Fibroblast of skin of right quadriceps (primary cell): ENCODE measurements around the gene SERPINE1.
"Not testable (repeated sequence)": the region's sequence is repeated elsewhere in the genome, so short reads cannot be mapped to it uniquely, and the experiment has no call there.

Source experiments
- DNase-seq: peaks from one replicate; pipeline ENCODE4 v3.0.0-alpha.2; 2013

SERPINE1 gene

DNA sequence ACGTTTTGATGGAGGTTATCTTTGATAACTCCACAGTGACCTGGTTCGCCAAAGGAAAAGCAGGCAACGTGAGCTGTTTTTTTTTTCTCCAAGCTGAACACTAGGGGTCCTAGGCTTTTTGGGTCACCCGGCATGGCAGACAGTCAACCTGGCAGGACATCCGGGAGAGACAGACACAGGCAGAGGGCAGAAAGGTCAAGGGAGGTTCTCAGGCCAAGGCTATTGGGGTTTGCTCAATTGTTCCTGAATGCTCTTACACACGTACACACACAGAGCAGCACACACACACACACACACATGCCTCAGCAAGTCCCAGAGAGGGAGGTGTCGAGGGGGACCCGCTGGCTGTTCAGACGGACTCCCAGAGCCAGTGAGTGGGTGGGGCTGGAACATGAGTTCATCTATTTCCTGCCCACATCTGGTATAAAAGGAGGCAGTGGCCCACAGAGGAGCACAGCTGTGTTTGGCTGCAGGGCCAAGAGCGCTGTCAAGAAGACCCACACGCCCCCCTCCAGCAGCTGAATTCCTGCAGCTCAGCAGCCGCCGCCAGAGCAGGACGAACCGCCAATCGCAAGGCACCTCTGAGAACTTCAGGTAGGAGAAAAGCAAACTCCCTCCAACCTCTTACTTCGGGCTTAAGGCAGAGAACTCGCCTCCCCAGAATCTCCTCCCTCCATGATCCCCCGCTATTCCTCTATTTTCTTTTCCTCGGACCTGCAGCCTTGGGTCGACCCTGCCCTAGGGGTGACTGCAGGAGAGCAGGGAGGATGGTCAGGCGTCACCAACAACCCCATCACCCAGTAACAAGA is at the start of gene SERPINE1:
SERPINE1 (plus strand) TSS at position 454 of the 809 bp plus-strand sequence. CDS start 1,290 bp downstream, outside the sequence.
- DNase-seq, result peak; percentile 100

DNA sequence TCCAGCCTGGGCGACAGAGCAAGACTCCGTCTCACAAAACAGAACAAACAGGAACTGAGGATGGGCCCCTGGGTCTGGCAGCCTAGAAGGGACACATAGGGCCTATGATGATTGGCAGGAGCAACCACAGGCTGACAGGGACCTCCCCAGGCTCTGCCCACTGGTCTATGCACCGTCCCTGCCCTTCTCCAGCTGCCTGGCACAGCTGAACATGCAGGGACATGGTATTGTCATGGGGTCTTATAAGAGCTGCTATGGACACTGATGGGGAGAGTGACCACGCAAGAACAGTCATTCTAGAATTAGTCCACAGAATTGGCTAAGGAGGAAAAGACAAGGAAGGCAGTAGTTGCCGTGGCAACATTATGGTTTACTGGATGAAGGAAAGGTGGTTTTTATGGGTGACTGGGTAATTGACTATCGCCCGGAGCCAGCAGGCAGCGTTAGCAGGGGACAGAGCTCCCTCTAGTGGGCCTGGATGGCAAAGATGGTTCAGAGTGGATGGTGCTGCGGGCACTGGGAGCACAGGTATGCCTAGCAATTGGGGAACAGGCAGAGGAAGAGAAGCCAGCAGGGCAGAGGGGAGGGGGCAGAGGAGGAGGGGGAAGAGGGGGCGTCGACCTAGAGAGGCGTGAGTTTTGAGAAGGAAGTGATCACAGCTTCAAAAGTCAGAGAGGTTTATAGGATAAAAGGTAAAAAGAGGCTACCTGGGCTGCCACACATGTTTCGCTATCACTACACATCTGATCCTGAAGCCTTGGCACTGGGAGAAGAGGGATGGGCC is 49.4 kb upstream of the SERPINE1 start:
- peak; percentile 61 for DNase-seq

DNA sequence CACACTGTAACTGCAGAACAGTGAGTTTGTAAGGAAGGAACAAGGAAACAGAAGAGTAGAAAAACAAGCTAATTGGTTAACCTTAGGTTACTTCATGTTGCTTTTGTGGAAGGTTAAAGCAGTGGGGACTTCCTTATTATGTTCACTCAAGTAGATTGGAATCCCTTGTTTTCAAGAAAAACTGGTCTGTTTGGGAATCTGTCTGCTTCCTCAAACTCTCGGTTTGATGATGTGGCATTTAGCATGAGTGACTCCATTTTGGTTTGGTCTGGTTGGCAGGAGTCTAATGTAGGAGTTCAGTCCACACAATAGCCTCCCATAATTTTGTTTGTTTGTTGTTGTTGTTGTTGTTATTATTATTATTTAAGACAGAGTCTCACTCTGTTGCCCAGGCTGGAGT is 45.5 kb upstream of the SERPINE1 start:
- no peak for DNase-seq

DNA sequence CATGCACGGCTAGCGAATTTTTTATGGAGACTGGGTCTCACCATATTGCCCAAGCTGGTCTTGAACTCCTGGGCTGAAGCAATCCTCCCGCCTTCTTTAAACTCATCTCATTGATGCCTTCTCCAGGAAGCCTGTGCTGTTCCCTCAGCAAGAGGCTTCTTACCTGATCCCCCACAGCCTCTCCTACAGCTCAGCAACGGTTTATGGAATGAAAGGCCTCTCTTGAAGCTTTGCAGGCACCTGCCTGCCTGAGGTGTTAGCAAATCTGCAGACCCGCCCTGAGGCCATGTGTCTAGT is 42.1 kb upstream of the SERPINE1 start:
- DNase-seq, result no peak

DNA sequence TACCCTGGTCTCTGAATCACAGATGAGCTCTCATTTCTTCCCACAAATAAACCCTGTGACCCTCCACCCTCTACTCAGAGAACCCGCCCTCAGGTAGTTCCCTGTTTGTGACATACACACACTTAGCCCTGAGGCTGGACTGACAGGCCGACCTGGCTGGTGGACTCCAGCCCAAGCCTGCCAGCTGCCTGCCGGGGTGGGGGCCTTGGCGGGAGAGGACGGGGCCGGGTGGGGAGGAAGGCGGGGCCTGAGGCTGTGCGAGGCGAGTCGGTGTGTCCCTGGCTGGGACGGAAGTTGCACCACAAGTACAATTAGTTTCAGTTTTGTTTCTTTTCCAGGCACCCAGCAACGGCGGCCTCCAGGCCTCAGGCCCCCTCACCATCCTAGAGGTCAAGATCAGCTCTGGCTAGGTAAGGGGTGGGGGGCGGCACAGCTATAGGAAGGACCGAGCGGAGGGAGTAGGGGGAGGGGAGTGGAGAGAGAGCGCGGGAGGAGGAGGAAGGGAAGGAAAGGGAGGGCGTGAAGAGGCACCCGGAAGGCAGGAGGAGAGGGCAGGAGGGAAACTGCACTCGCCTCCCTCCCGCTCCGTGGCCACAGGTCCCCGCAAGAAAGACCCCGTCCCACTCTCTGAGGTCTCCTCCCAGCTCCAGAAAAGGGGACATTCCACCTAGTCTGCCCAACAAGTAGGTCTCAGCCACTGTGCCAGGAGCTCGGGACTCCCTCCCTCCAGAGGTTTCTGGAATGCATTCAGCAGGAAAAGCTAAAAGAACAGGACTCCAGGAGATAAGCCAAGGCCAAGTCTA is 41.5 kb upstream of the SERPINE1 start, which contains the start of gene TRIM56:
TRIM56 (plus strand) TSS at position 320 of the 803 bp plus-strand sequence. CDS start 1,832 bp downstream, outside the sequence.
- peak; percentile 71 for DNase-seq

DNA sequence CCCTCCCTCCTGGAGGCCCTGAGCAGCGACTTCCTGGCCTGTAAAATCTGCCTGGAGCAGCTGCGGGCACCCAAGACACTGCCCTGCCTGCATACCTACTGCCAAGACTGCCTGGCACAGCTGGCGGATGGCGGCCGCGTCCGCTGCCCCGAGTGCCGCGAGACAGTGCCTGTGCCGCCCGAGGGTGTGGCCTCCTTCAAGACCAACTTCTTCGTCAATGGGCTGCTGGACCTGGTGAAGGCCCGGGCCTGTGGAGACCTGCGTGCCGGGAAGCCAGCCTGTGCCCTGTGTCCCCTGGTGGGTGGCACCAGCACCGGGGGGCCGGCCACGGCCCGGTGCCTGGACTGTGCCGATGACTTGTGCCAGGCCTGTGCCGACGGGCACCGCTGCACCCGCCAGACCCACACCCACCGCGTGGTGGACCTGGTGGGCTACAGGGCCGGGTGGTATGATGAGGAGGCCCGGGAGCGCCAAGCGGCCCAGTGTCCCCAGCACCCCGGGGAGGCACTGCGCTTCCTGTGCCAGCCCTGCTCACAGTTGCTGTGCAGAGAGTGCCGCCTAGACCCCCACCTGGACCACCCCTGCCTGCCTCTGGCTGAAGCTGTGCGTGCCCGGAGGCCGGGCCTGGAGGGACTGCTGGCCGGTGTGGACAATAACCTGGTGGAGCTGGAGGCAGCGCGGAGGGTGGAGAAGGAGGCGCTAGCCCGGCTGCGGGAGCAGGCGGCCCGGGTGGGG is 39.4 kb upstream of the SERPINE1 start:
- no peak for DNase-seq

DNA sequence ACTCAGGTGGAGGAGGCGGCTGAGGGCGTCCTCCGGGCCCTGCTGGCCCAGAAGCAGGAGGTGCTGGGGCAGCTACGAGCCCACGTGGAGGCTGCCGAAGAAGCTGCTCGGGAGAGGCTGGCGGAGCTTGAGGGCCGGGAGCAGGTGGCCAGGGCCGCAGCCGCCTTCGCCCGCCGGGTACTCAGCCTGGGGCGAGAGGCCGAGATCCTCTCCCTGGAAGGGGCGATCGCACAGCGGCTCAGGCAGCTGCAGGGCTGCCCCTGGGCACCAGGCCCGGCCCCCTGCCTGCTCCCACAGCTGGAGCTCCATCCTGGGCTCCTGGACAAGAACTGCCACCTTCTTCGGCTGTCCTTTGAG is 38.9 kb upstream of the SERPINE1 start:
- no peak for DNase-seq

DNA sequence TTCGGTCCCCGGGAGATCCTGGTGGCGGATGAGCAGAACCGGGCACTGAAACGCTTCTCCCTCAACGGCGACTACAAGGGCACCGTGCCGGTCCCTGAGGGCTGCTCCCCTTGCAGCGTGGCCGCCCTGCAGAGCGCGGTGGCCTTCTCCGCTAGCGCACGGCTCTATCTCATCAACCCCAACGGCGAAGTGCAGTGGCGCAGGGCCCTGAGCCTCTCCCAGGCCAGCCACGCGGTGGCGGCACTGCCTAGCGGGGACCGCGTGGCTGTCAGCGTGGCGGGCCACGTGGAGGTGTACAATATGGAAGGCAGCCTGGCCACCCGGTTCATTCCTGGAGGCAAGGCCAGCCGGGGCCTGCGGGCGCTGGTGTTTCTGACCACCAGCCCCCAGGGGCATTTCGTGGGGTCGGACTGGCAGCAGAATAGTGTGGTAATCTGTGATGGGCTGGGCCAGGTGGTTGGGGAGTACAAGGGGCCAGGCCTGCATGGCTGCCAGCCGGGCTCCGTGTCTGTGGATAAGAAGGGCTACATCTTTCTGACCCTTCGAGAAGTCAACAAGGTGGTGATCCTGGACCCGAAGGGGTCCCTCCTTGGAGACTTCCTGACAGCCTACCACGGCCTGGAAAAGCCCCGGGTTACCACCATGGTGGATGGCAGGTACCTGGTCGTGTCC is 37.9 kb upstream of the SERPINE1 start:
- DNase-seq, result no peak

DNA sequence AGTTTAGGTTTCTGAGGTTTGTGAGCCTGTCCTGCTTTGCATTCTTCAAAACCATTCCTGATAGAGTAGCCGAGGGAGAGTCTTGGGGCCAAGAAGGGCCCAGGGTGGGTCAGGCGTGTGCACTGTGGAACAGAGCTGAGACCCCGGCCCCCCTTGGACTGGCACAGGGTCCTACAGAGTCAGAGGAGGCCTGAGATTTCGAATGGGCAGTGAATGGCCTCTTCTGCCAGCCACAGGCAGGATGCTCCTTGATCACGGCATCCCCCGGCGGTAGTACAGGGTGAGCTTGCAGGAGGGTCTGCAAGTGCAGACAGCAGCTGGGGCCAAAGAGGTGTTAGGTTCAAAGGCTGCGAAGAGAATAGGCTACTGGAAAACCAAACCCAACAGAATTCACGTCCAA is 37.0 kb upstream of the SERPINE1 start:
- no peak for DNase-seq

DNA sequence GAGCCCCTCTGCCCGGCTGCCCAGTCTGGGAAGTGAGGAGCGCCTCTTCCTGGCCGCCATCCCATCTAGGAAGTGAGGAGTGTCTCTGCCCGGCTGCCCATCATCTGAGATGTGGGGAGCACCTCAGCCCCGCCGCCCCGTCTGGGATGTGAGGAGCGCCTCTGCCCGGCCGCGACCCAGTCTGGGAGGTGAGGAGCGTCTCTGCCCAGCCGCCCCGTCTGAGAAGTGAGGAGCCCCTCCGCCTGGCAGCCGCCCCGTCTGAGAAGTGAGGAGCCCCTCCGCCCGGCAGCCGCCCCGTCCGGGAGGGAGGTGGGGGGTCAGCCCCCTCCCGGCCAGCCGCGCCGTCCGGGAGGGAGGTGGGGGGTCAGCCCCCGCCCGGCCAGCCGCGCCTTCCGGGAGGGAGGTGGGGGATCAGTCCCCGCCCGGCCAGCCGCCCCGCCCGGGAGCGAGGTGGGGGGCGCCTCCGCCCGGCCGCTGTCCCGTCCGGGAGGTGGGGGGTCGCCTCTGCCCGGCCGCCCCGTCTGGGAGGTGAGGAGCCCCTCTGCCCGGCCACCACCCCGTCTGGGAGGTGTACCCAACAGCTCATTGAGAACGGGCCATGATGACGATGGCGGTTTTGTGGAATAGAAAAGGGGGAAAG is 34.5 kb upstream of the SERPINE1 start:
- DNase-seq, result not testable (repeated sequence)

DNA sequence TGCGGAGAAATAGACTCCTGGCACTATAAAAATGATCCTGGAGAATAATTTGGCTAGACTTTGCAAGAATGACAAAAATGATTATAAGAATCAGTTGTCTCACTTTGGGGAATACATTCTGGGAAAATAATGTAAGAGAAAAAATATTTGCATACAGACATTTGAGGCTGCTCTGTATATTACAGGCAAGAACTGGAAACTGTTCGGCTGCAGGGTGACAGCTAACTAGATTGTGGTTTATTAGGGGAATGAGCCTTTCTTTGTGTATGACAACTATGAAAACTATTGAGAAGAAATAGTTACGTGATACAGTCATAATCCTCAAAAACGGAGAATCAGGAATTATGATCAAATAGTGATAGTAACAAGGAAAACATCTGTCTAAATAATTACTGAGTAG is 33.0 kb upstream of the SERPINE1 start:
- DNase-seq, result peak; percentile 94

DNA sequence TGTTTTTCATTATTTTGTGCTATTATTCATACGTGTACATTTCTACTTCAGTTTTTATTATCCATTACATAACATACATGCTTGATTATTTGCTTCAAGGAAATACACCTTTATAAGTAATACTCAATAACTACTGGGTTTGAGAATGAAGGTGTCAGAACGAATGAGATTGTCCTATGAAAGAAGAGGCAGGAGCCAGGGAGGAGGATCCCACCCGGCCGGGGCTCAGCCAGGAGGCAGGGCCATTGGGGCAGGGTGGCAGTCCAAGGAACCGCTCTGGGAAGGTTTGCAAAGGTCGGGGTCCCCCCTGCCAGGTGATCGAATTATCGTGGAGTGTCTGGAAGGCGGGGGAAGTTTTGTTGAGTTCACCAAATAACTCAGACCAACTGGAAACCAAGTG is 32.5 kb upstream of the SERPINE1 start:
- DNase-seq, result no peak

DNA sequence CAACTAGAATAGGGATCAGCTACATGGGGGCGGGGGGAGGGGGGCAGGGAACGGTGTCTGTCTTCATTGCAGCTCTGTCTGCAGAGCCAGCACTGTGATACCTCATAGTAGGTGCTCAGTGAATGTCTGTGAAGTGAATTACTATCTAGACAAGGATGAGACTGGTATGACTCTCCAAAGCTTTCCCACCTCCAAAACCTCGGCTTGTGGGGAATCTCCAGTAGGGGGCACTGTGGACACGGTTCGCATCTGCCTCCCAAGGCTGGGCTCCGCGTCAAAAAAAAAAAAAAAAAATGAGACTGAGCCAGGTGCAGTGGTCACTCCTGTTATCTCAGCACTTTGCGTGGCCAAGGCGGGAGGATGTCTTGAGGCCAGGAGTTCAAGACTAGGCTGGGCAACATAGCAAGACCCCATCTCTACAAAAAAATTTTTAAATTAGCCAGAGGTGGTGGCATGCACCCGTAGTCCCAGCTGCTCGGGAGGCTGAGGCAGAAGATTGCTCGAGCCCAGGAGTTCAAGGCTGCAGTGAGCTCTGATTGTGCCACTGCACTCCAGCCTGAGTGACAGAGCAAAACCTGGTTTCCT is 32.0 kb upstream of the SERPINE1 start:
- peak; percentile 63 for DNase-seq

DNA sequence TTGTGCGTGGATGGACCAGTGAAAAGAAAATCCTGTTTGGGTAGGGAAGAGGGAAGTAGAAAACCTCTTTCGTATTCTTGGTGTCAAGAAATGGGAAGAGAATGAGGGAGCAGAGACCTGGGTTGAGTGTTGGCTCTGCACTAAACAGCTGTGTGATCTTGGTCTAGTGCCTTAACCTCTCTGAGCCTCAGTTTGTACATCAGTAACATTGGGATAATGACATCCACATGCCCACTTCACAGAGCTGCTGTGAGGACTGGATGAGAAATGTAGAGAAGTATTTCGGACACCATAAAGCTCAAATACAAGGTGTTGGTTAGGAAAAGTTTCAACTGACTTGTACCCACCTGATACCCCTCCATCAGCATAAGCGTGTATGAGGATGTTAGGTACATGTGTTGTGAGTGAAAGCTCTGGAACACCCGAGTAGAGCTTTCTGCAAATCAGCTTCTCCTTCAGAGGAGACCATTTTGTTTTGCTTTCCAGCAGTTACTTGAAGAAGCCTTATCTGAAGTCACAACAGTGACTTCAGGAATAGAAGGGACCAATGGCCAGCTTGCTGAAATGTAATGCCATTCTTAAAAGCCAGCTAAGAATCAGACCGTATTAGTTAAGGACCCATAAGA is 30.5 kb upstream of the SERPINE1 start:
- DNase-seq, result no peak

DNA sequence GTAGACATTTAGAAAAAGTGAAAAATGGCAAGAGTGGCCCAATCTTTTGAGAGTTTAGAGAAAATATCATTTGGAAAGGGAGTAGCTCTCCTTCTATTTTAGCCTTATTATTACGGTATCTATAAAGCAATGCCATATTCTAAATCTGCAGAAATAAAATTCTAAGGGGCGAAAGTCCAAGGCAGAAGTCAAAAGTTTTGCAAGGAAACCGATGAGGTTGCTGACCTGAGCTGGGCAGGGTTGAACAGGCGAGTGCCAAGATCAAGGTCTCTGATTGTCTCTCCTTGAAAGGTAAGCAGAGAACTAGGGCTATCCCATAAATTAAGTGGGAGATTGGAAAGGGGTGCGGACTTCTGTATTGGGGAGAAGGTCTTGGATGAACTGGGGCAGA is 30.0 kb upstream of the SERPINE1 start:
- DNase-seq, result no peak

DNA sequence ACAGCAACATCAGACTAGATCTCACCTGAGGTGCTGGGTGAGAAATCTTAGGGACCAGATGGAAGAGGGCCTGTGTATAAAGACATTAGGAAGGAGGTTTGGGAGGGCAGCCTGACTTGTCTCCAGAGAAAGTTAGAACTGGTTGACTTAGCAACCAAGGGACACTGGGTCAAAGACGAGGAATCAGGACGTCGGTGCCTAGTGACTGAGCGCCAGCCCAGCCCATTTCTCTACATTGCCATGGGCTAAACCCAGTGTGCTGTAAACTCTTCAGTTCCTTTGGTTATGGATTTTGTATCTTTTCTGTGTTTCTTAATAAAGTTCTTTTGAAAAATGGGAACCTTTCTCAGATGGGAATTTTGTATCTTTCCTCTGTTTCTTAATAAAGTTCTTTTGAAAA is 29.3 kb upstream of the SERPINE1 start:
- no peak for DNase-seq

DNA sequence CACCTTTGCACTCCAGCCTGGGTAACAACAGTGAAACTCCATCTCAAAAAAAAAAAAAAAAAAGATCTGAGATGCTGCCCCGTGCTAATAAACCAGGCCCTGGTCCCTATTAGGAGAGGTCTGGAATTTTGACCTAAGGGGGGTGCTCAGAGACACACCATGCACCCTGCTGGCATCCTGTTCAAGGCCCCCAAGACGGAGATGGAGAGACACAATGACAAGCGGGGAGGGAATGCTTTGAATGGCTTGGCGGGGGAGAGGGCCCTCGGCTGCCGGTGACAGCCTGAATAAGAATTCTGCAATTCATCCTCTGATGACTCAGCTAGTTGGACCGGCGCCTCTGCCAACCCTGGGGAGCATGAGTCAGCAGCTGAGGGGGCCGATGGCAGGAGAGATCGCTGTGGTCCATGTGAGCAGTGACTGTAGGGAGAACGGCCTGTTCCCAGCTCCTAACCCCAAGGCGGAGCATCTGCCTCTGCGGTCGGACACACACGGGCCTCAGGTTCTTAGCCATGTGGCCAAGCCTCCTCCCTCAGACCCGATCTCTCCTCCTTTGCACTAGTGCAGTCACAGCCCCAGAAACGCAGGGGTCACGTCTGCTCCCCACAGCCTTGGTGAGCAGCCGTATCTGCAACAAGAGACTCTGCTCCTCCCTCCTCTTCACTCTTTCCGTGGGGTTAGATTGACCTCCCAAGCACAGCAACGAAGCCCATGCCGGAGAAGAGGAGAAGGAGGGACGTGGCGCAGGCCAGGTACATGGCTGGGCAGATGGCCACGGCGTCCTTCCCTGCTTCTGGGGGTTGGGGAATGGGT is 26.7 kb upstream of the SERPINE1 start:
- peak; percentile 99 for DNase-seq

DNA sequence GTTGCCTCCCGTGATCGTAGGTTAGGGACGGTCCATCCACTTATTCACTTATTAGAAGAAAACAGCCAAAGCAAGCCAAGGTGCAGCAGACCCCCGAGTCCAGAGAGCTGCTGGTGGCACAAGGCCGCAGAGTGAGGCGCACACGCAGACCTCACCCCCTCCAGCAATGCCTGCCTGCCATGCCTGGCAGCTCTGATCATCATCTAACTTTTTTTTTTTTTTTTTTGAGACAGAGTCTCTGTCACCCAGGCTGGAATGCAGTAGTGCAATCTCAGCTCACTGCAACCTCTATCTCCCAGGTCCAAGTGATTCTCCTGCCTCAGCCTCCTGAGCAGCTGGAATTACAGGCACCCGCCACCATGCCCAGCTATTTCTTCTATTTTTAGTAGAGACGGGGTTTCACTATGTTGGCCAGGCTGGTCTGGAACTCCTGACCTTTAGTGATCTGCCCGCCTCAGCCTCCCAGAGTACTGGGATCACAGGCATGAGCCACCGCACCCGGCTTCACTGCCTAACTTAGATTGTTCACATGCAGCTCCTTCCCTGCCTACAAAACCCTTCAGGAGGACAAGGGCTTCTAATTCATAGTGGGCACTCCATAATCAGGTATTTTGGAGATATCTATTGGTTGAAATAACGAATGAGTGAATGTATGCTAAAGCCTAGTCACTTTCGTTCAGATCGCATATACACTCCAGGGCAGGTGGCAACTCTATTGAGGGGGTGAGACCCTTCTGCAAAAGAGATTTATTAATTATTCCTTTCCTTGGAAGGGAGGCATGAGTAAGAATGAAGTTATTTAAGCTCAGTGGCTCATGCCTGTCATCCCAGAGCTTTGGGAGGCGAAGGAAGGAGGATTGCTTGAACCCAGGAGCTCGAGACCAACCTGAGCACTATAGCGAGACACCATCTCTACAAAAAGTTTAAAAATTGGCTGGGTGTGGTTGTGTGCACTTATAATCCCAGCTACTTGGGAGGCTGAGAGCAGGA is 25.8 kb upstream of the SERPINE1 start:
- DNase-seq, result peak; percentile 33

DNA sequence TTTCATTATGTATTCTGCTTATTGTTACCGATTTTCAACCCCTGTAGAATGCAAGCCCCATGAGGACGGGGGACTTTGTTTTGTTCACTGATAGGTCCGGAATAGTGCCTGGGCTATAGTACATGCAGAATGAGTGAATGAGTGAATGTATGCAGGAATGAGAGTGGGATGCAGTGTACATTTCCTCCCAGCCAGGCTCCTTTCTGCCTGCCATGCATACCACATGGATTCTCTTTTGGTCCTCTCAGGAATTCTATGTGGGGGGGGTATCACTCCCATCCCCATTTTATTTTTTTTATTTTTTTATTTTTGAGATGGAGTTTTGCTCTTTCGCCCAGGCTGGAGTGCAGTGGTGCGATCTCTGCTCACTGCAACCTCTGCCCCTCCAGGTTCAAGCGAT is 24.9 kb upstream of the SERPINE1 start:
- DNase-seq, result no peak
